ENCODE results near the gene PLCZ1. TPM values are rescaled to one million over a fixed set of nuclear protein-coding genes. Genes with fewer than 3 reads are reported as not detected.

PLCZ1 gene
- total and polyA plus RNA-seq, 9 of the 15 experiments (the other 6 are each of a cell fraction or from before 2014, with no cell fraction given) = not detected

- no peak overlapping the region for H3K4me3 ChIP-seq
- ATAC-seq (no peak), DNase-seq (ENCODE audit: extremely low read depth in 1 of 4, low spot score in 3 of 4) (no peak), FAIRE-seq (no peak)
- H3K27ac ChIP-seq (ENCODE audit: extremely low read depth, low read depth, low read length) = no peak overlapping the region
- ChIA-PET CTCF (ENCODE audit: low intra/inter-chr PET ratio) (no interaction called here), POLR2A (interaction anchor here (0.8 kb wide), 1 partner anchor 39 kb away, joined by 3 read pairs; no protein-coding TSS in a partner anchor)
- WGBS (ENCODE audit: insufficient coverage, low coverage, missing lambda C conversion rate) = 0% methylated on average over 1 of the region's 2 CpGs
- H3K9me1 ChIP-seq (ENCODE audit: control insufficient read depth, insufficient read depth, low read length) = no peaks in the 10 kb centered on the region
- BruUV-seq (replicated peaks) = no TSS peak
- TF ChIP-seq HIVEP1 (CRISPR knock-in tag; IDR thresholded peaks at IDR 0.05) (no peak), MCM5 (IDR thresholded peaks at IDR 0.05; ENCODE audit: low read depth) (no peak), ZBTB17 (CRISPR knock-in tag; IDR thresholded peaks at IDR 0.05) (no peak), RBM15 (IDR thresholded peaks at IDR 0.05; ENCODE audit: insufficient read depth, low read length) (no peak), ETV6 (IDR thresholded peaks at IDR 0.05; ENCODE audit: borderline replicate concordance in 1 of 2, low read depth in 2 of 2, low read length in 1 of 2) (no peak), ETV6 (CRISPR knock-in tag; IDR thresholded peaks at IDR 0.05; ENCODE audit: borderline replicate concordance) (no peak)
- TF ChIP-seq, protein P1, sequence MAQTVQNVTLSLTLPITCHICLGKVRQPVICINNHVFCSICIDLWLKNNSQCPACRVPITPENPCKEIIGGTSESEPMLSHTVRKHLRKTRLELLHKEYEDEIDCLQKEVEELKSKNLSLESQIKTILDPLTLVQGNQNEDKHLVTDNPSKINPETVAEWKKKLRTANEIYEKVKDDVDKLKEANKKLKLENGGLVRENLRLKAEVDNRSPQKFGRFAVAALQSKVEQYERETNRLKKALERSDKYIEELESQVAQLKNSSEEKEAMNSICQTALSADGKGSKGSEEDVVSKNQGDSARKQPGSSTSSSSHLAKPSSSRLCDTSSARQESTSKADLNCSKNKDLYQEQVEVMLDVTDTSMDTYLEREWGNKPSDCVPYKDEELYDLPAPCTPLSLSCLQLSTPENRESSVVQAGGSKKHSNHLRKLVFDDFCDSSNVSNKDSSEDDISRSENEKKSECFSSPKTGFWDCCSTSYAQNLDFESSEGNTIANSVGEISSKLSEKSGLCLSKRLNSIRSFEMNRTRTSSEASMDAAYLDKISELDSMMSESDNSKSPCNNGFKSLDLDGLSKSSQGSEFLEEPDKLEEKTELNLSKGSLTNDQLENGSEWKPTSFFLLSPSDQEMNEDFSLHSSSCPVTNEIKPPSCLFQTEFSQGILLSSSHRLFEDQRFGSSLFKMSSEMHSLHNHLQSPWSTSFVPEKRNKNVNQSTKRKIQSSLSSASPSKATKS (CRISPR knock-in tag; IDR thresholded peaks at IDR 0.05) = no peak
- TF ChIP-seq, protein P2, sequence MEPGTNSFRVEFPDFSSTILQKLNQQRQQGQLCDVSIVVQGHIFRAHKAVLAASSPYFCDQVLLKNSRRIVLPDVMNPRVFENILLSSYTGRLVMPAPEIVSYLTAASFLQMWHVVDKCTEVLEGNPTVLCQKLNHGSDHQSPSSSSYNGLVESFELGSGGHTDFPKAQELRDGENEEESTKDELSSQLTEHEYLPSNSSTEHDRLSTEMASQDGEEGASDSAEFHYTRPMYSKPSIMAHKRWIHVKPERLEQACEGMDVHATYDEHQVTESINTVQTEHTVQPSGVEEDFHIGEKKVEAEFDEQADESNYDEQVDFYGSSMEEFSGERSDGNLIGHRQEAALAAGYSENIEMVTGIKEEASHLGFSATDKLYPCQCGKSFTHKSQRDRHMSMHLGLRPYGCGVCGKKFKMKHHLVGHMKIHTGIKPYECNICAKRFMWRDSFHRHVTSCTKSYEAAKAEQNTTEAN (CRISPR knock-in tag; IDR thresholded peaks at IDR 0.05) = no peak
- H3K36me3 ChIP-seq (ENCODE audit: control insufficient read depth, insufficient read depth, low read length) = no peaks in the 10 kb centered on the region
- H3K79me2 ChIP-seq (ENCODE audit: control insufficient read depth, insufficient read depth, low read length) = no peaks in the 10 kb centered on the region
- intact Hi-C loops (cut with micrococcal nuclease) (no loop called here), in situ Hi-C loops (cut with MboI) (no loop called here)
- H3K4me2 ChIP-seq (ENCODE audit: insufficient read depth, low read length) = no peak overlapping the region
- H2AFZ ChIP-seq (ENCODE audit: low read depth, low read length) = no peak overlapping the region
- no peaks in the 10 kb centered on the region for H3K9me3 ChIP-seq (replicated peaks; ENCODE audit: control insufficient read depth, insufficient read depth, low read depth, low read length)
- H3K27me3 ChIP-seq (ENCODE audit: control insufficient read depth in 2 of 2, insufficient read depth in 2 of 2, low read length in 2 of 2) = no peaks in the 10 kb centered on the region
- H3K4me1 ChIP-seq (replicated peaks in 1 of 2; ENCODE audit: control insufficient read depth in 2 of 2, insufficient read depth in 2 of 2, low read length in 2 of 2) = no peaks in the 10 kb centered on the region
- no peak overlapping the region for H3K9ac ChIP-seq (ENCODE audit: insufficient read depth in 1 of 2, low read depth in 2 of 2, low read length in 2 of 2)
- no peaks in the 10 kb centered on the region for H4K20me1 ChIP-seq (replicated peaks; ENCODE audit: control insufficient read depth, insufficient read depth, low read length)
Measured at GRCh38 chr12:18651525-18651924, 86.3 kb downstream of the PLCZ1 start.
